Measurements from ENCODE around the gene CYP4F8.

DNA sequence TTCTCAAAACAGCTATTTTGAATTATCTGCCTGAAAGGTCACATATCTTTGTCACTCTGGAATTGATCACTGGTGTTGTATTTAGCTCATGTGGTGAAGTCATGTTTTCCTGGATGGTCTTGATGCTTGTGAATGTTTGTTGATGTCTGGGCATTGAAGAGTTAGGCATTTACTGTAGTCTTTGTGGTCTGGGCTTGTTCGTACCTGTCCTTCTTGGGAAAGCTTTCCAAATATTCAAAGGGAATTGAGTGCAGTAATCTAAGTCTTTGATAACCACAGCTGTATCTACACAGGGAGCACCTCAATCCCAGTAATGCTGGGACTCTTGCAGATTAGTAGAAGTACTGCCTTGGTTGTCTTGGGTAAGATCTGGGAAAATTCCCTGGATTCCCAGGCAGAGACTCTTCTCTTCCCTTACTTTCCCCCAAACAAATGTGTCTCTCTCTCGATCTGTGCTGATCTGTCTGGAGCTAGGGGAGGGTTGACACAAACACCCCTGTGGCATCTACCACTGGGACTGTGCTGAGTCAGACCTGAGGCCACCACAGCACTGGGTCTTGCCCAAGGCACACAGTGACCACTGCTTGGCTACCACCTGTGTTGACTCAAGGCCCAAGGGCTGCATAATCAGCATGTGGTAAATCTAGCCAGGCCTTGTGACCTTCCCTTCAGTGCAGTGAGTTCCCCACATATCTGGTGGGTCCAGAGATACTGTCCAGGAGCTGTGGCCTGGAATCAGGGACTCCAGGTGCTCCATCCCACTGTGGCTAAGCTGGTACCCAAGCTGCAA is 20.2 kb downstream of the CYP4F8 start:
- TF ChIP-seq, protein P1, sequence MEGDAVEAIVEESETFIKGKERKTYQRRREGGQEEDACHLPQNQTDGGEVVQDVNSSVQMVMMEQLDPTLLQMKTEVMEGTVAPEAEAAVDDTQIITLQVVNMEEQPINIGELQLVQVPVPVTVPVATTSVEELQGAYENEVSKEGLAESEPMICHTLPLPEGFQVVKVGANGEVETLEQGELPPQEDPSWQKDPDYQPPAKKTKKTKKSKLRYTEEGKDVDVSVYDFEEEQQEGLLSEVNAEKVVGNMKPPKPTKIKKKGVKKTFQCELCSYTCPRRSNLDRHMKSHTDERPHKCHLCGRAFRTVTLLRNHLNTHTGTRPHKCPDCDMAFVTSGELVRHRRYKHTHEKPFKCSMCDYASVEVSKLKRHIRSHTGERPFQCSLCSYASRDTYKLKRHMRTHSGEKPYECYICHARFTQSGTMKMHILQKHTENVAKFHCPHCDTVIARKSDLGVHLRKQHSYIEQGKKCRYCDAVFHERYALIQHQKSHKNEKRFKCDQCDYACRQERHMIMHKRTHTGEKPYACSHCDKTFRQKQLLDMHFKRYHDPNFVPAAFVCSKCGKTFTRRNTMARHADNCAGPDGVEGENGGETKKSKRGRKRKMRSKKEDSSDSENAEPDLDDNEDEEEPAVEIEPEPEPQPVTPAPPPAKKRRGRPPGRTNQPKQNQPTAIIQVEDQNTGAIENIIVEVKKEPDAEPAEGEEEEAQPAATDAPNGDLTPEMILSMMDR (conservative IDR thresholded peaks at IDR 0.05) = no peak
- no peak for TF ChIP-seq ZFX (IDR thresholded peaks at IDR 0.05)

Measured in C4-2B (cell line).